Astrocyte (in vitro differentiated cells and primary cell): ENCODE results near the gene CLCN5.

Experiments used
- EZH2 ChIP-seq: IDR thresholded peaks from 2 replicates; pipeline ENCODE4 v1.6.1; 2012; ENCODE audit warnings: mild to moderate bottlenecking, low read length, inconsistent platforms; ENCODE audit not compliant: insufficient read depth
- TF ChIP-seq, protein P1 (sequence below): IDR thresholded peaks from 2 replicates; pipeline ENCODE4 v1.5.1; 2011; ENCODE audit warnings: low read depth, mild to moderate bottlenecking, inconsistent platforms, low read length, moderate library complexity; ENCODE audit not compliant: insufficient read depth

DNA sequence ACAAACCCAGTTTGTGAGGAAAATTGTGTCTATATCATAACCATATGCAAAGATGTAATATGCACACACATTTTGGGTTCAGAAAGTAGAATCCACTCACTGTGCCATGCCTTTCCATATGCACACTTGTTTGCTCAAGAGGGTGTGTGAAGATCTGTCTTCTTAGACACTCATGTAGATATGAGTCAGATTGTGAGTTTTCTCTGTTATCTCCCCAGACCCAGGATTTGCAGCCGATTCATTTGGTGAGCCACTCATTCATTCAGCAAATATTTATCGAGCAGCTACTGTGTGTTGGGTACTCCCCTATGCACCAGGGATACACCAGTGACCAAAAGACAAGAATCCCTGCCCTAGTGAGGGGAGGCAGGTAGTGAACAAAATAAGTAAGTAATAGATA is 81.5 kb downstream of the CLCN5 start:
- TF ChIP-seq, protein P1, sequence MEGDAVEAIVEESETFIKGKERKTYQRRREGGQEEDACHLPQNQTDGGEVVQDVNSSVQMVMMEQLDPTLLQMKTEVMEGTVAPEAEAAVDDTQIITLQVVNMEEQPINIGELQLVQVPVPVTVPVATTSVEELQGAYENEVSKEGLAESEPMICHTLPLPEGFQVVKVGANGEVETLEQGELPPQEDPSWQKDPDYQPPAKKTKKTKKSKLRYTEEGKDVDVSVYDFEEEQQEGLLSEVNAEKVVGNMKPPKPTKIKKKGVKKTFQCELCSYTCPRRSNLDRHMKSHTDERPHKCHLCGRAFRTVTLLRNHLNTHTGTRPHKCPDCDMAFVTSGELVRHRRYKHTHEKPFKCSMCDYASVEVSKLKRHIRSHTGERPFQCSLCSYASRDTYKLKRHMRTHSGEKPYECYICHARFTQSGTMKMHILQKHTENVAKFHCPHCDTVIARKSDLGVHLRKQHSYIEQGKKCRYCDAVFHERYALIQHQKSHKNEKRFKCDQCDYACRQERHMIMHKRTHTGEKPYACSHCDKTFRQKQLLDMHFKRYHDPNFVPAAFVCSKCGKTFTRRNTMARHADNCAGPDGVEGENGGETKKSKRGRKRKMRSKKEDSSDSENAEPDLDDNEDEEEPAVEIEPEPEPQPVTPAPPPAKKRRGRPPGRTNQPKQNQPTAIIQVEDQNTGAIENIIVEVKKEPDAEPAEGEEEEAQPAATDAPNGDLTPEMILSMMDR = no peak
- TF ChIP-seq EZH2 = no peak
